Activated naive CD4-positive, alpha-beta T cell treated with anti-CD3 and anti-CD28 coated beads, Interleukin-2, amount 50 U/mL, for 72 hours (primary cell): ENCODE measurements around the gene HK1. TPM values are rescaled to one million over a fixed set of nuclear protein-coding genes. Genes with fewer than 3 reads are reported as not detected.

Source experiments
- ATAC-seq, 2 donors: fragments of 150-1000 bp; cut with Tn5 transposase; 2 replicates each; pipeline ENCODE4 v1.10.0; 2021; ENCODE audit warnings: mild to moderate bottlenecking in 2 of 2, moderate library complexity in 2 of 2
- DNase-seq, 2 donors: peaks; one replicate each; pipeline ENCODE4 v3.0.0; 2021 to 2022; ENCODE audit warnings: low spot score in 2 of 2
- H3K27ac Mint-ChIP-seq, 2 donors: one replicate each; pipeline ENCODE4 v1.8.0; 2022; ENCODE audit warnings: mild to moderate bottlenecking in 2 of 2, mixed read lengths in 2 of 2
- H3K36me3 Mint-ChIP-seq, 2 donors: one replicate each; pipeline ENCODE4 v1.8.0; 2022; ENCODE audit warnings: mixed read lengths in 2 of 2
- H3K9me3 Mint-ChIP-seq, 2 donors: one replicate each; pipeline ENCODE4 v1.8.0; 2022; ENCODE audit warnings: mixed read lengths in 2 of 2
- total RNA-seq, 2 donors: library from RNA; stranded (reverse); gene quantifications; one replicate each; pipeline ENCODE4 v1.2.3, GENCODE V29; 2022

The HK1 gene
- total RNA-seq, 2 donors from 2014 or later, result 157 to 235 TPM

- no peak for ATAC-seq
- peak overlapping the region; percentile 44 to 57 for H3K27ac Mint-ChIP-seq
- H3K9me3 Mint-ChIP-seq, result no peaks in the 10 kb centered on the region
- peaks cover 14 to 22% of the 10 kb centered on the region in 2 donors for H3K36me3 Mint-ChIP-seq
- DNase-seq, result no peak
Measured at GRCh38 chr10:69364232-69364940, 86.1 kb downstream of the HK1 start.

- Mint-ChIP-seq H3K27ac (no peak overlapping the region), H3K9me3 (no peaks in the 10 kb centered on the region), H3K36me3 (peaks cover 18 to 39% of the 10 kb centered on the region in 2 donors)
- no peak for DNase-seq
- no peak for ATAC-seq
Measured at GRCh38 chr10:69366738-69367137, 88.4 kb downstream of the HK1 start.

DNA sequence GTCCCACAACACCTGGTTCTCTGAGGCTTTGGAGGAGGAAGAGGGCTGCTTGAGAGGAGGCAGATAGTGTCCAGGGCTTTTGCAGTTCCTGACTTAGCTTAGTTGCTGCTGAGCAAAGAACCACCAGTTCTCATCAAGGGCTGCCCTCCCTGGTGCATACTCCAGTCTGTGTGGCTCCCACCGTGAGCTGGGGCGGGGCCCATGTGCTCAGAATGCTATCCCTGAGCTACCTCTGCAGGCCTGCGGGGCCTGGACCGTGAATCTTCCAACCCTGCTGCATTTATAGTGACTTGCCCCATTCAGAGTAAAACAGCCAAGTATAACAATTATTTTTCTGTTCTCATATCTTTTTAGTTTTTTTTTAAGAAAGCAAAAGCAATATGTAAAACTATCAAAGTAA is 89.2 kb downstream of the HK1 start:
- Mint-ChIP-seq H3K9me3 (no peaks in the 10 kb centered on the region), H3K36me3 (peaks cover 18 to 45% of the 10 kb centered on the region in 2 donors), H3K27ac (peak overlapping the region in 1 of 2 donors; percentile 60)
- ATAC-seq (no peak), DNase-seq (no peak)

GRCh38 chr10:69372126-69372980 is 94.1 kb downstream of the HK1 start:
- ATAC-seq, result no peak
- H3K36me3 Mint-ChIP-seq, result peaks cover 27 to 43% of the 10 kb centered on the region in 2 donors

DNA sequence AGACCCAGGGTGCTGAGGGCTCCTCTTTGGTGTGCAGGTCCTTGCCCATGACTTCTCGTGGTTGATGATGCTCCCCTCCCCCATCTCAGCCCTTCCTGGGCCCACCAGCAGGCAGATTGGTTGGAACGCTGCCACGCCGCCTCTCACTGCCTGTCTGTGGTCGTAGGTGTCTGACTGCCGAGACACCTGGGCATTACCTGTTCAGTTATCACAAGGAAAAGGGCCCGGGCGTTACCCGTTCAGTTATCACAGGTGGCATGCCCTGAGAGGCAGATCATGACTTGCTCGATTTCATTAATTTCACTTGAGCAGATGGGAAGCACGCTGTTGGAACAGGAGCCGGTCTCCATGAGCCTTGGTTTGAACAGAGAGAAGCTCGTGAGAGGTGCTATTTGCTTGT is 95.9 kb downstream of the HK1 start:
- ATAC-seq, result no peak
- H3K36me3 Mint-ChIP-seq, result peaks cover 24 to 45% of the 10 kb centered on the region in 2 donors
- DNase-seq, result no peak
- H3K9me3 Mint-ChIP-seq, result no peaks in the 10 kb centered on the region
- peak overlapping the region; percentile 39 to 76 for H3K27ac Mint-ChIP-seq

More at GRCh38 chr10:69372126-69372980, 94.1 kb downstream of the HK1 start:
- DNase-seq, result no peak
- H3K27ac Mint-ChIP-seq, result peak overlapping the region in 1 of 2 donors; percentile 22
- H3K9me3 Mint-ChIP-seq, result no peaks in the 10 kb centered on the region

DNA sequence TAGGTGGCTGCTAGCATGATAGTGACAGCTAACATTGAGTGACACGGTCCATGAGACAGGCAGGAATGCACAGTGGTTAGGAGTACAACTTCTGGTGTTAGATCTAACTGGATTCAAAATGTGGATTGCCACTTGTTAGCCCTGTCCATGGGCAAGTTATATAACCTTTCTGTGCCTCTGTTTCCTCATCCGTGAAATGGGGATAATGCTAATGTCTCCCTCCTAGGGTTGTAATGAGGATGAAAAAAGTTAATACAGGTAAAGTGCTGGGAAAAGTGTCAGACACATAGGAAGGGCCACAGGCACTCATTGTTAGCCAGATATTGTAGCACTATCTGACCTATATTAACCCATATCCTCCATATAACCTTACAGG is 96.6 kb downstream of the HK1 start:
- H3K36me3 Mint-ChIP-seq, result peaks cover 20 to 38% of the 10 kb centered on the region in 2 donors
- no peaks in the 10 kb centered on the region for H3K9me3 Mint-ChIP-seq
- DNase-seq, result no peak
- no peak for ATAC-seq
- H3K27ac Mint-ChIP-seq, result peak overlapping the region in 1 of 2 donors; percentile 76

DNA sequence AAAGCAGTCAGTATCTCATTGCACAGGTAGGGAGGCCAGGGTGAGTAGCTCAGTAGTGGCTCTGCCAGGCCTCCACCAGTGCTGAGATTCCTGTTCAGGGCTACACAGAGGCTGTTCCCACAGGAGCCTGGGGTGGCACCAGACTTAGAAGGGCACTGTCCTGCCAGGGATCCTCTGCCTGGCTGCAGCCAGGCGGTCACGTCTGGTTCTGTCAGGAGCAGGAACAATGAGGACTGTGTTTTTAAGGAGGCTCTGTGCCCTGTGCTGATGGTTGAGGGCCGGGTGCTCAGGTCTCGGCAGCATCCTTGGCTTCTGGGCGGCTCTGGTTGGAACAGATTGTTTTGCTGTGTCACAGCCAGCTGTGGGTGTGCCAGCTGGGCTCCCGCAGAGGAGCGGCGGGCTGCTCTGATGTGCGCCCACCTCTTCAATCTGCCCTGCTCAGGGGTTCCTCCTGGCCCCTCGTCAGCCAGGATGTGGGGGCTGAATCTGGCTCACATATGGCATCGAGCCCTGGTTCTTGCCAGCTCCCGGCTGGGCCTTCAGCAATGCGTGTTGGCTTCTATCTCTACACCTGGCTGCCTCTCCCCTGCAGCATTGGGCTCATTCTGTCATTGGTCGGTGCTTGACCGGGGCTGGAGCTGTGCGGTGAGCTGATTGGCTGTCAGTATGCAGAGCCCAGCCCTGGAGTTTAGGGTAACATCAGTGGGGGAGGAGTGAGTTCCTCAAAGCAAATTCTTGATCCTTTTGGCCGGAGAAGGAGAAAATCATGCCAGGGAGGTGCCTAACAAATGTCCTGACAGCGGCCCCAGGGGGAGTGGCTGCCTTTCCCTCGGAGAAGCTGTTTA is 97.2 kb downstream of the HK1 start:
- Mint-ChIP-seq H3K27ac (peak overlapping the region; percentile 44 to 76), H3K36me3 (peaks cover 14 to 32% of the 10 kb centered on the region in 2 donors), H3K9me3 (no peaks in the 10 kb centered on the region)
- ATAC-seq (peak in 1 of 2 donors; percentile 18), DNase-seq (no peak)

GRCh38 chr10:69376662-69377061 is 98.4 kb downstream of the HK1 start:
- Mint-ChIP-seq H3K9me3 (no peaks in the 10 kb centered on the region), H3K27ac (peak overlapping the region in 1 of 2 donors; percentile 66), H3K36me3 (peaks cover 9 to 21% of the 10 kb centered on the region in 2 donors)
- ATAC-seq, result no peak
- no peak for DNase-seq

DNA sequence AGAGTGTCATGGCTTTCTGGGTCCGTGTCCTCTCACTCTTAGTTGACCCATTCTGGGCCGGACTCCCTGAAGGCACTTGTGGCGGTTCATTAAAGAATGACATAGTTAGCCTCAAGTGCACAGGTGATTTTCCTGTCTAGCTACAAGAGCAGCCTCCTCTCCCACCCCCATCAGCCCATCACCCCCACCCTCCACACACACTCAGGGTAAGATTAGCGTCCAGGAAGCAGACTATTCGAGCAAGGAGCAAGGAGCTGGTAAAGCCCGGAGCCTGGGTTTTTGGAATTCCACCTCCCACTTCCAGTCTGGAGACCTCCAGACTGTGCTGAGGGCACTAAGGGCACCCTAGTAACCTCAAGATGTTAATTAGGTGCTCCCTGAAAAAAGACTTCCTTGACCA is 98.9 kb downstream of the HK1 start:
- peak overlapping the region in 1 of 2 donors; percentile 25 for H3K27ac Mint-ChIP-seq
- no peak for DNase-seq
- no peak for ATAC-seq
- no peaks in the 10 kb centered on the region for H3K9me3 Mint-ChIP-seq
- peaks cover 9 to 16% of the 10 kb centered on the region in 2 donors for H3K36me3 Mint-ChIP-seq

- DNase-seq (no peak), ATAC-seq (no peak)
- H3K9me3 Mint-ChIP-seq, result no peaks in the 10 kb centered on the region
- peak overlapping the region in 1 of 2 donors; percentile 41 for H3K27ac Mint-ChIP-seq
- H3K36me3 Mint-ChIP-seq, result peaks cover 9 to 14% of the 10 kb centered on the region in 2 donors
Measured at GRCh38 chr10:69377933-69378332, 99.6 kb downstream of the HK1 start.

GRCh38 chr10:69379800-69380199 is 101.5 kb downstream of the HK1 start:
- Mint-ChIP-seq H3K27ac (no peak overlapping the region), H3K36me3 (peaks cover 4 to 5% of the 10 kb centered on the region in 2 donors)
- no peak for ATAC-seq

GRCh38 chr10:69382382-69383117 is 104.3 kb downstream of the HK1 start:
- H3K27ac Mint-ChIP-seq, result peak overlapping the region in 1 of 2 donors; percentile 47
- peaks cover 10 to 12% of the 10 kb centered on the region in 2 donors for H3K36me3 Mint-ChIP-seq
- DNase-seq, result no peak
- ATAC-seq, result peak in 1 of 2 donors; percentile 37
- H3K9me3 Mint-ChIP-seq, result no peaks in the 10 kb centered on the region

More at GRCh38 chr10:69379800-69380199, 101.5 kb downstream of the HK1 start:
- no peaks in the 10 kb centered on the region for H3K9me3 Mint-ChIP-seq
- DNase-seq, result no peak

DNA sequence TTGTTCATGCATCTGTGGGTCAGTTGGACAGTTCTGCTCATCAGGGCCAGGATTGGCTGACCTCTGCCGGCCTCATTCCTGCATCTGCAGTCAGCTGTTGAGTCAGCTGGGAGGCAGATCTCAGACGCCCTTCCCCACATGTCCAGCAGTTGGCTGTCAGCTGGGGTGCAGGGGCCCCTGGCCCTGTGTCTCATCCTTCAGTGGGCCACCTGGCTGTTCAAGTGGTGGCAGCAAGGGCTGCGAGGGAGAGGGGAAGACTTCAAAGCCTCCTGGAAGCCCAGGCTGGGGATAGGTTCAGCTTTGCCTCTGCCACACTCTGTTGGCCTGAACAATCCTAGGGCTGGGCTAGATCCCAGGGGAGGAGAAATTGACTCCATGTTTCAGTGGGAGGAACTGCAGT is 105.3 kb downstream of the HK1 start:
- Mint-ChIP-seq H3K27ac (peak overlapping the region; percentile 53 to 85), H3K9me3 (no peaks in the 10 kb centered on the region), H3K36me3 (peaks cover 10 to 12% of the 10 kb centered on the region in 2 donors)
- DNase-seq, result no peak
- ATAC-seq, result no peak

DNA sequence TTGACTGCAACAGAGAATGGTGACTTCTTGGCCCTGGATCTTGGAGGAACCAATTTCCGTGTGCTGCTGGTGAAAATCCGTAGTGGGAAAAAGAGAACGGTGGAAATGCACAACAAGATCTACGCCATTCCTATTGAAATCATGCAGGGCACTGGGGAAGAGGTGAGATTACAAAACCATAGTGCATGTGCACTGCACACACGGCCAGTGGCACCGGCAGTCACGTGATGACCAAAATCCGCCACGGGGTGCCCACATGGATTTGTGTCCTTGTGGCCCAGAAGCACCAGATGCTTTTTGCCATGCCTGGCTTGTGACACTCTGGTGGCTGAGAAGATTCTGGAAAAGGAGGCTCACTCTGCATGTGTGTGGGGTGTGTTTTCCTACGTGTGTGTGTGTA is 106.0 kb downstream of the HK1 start:
- H3K36me3 Mint-ChIP-seq, result peaks cover 10 to 12% of the 10 kb centered on the region in 2 donors
- no peaks in the 10 kb centered on the region for H3K9me3 Mint-ChIP-seq
- H3K27ac Mint-ChIP-seq, result peak overlapping the region in 1 of 2 donors; percentile 85
- ATAC-seq (no peak), DNase-seq (no peak)

GRCh38 chr10:69385454-69386350 is 107.4 kb downstream of the HK1 start:
- ATAC-seq (no peak), DNase-seq (no peak)
- Mint-ChIP-seq H3K9me3 (no peaks in the 10 kb centered on the region), H3K36me3 (peaks cover 10 to 12% of the 10 kb centered on the region in 2 donors), H3K27ac (peak overlapping the region; percentile 63 to 93)
